GM12865 (cell line): ENCODE data around the gene CFAP77.

Experiments
- DNase-seq: peaks from one replicate; pipeline ENCODE4 v3.0.0; 2010; ENCODE audit warnings: low read depth
- H3K4me3 ChIP-seq: 2 replicates; pipeline ENCODE4 v1.5.1; 2011; ENCODE audit warnings: mild to moderate bottlenecking, low read depth, low read length, control low read depth
- TF ChIP-seq, protein P1 (sequence below): IDR thresholded peaks from 2 replicates; pipeline ENCODE4 v1.5.1; 2011; ENCODE audit warnings: low read length, control low read depth, low read depth, inconsistent platforms; ENCODE audit not compliant: insufficient read depth; ENCODE audit errors: missing control alignments

The CFAP77 gene

DNA sequence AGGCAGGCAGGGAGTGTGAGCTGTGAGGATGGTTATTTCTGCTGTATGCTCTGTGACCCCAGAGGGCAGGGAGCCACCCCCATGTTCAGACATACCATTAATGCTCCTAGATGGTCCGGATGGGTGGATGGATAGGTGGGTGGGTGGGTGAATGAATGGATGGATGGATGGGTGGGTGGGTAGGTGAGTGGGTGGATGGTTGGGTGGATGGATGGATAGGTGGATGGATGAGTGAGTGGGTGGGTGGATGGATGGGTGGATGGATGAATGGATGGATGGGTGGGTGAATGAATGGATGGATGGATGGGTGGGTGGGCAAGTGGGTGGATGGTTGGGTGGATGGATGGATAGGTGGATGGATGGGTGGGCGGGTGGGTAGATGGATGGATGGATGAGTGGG lies 109.0 kb downstream of the CFAP77 start:
- no peak for DNase-seq
- no peak overlapping the region for H3K4me3 ChIP-seq
- TF ChIP-seq, protein P1, sequence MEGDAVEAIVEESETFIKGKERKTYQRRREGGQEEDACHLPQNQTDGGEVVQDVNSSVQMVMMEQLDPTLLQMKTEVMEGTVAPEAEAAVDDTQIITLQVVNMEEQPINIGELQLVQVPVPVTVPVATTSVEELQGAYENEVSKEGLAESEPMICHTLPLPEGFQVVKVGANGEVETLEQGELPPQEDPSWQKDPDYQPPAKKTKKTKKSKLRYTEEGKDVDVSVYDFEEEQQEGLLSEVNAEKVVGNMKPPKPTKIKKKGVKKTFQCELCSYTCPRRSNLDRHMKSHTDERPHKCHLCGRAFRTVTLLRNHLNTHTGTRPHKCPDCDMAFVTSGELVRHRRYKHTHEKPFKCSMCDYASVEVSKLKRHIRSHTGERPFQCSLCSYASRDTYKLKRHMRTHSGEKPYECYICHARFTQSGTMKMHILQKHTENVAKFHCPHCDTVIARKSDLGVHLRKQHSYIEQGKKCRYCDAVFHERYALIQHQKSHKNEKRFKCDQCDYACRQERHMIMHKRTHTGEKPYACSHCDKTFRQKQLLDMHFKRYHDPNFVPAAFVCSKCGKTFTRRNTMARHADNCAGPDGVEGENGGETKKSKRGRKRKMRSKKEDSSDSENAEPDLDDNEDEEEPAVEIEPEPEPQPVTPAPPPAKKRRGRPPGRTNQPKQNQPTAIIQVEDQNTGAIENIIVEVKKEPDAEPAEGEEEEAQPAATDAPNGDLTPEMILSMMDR: no peak

DNA sequence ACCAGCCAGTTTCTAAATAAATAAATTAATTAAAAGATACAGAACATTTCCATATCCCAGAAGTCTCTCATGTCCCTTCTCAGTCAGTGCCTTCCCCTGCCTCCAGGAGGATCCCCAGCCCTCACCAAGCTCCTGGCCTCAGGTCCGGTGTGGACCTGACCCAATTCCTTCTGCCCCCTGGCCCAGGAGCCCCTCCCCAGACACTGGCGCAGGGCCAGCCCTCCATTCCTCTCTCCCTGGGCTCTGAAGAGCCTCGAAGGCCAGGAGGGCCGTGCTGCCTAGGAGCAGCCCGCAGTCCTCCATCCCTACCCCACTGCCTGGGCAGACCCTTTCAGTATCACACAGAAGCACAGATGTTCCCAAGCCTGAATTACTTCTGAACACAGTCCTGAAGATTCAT lies 110.6 kb downstream of the CFAP77 start:
- no peak for DNase-seq
- TF ChIP-seq, protein P1: no peak
- H3K4me3 ChIP-seq: no peak overlapping the region

DNA sequence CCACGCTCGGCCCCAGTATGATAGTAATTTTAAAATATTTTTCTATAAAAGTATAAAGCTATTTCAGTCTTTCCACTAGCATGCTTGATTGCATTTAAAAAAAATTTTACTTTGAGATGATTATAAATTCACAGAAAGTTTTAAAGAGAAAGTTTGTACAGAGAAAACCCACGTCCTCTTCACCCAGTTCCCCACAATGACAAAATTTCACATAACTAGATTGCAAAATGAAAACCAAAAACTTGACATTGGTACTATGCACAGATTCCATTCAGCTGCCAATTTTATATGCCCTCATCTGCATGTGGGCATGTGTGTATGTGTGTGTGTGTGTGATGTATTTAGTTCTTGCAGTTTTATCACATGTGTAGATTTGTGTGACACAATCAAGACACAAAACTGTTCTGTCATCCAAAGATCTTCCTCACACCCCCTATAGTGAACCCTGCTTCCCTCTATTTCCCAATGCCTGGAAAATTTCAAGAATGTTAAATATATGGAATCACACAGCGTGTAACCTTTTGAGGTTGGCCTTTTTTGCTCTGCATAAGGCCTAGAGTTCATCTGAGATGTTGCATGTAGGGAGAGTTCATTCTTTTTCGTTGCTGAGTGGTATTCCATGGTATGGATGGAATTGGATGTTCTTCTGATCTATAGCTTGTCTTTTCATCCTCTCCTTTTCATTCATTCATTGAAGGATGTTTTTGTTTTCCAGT lies 115.5 kb downstream of the CFAP77 start:
- DNase-seq: no peak
- H3K4me3 ChIP-seq: no peak overlapping the region
- TF ChIP-seq, protein P1: no peak

DNA sequence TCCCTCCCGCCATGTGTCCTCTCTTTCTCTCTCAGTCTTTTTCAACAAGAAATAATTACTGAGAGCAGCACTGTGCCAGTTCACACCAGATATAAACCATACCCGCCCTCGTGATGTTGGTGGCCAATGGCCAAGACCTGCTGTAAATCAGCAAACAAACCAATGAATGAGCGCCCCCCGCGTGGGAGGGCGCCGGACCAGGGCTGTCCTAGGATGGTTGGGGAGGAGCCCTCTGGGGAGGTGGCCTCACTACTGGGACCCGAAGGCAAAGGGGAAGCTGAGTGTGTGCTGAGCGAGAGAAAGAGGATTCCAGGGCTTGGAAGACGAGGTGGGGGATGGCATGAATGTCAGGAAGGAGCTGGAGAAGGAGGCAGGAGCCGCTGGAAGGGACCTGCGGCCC lies 121.2 kb downstream of the CFAP77 start:
- TF ChIP-seq, protein P1: no peak
- no peak overlapping the region for H3K4me3 ChIP-seq
- DNase-seq: no peak

DNA sequence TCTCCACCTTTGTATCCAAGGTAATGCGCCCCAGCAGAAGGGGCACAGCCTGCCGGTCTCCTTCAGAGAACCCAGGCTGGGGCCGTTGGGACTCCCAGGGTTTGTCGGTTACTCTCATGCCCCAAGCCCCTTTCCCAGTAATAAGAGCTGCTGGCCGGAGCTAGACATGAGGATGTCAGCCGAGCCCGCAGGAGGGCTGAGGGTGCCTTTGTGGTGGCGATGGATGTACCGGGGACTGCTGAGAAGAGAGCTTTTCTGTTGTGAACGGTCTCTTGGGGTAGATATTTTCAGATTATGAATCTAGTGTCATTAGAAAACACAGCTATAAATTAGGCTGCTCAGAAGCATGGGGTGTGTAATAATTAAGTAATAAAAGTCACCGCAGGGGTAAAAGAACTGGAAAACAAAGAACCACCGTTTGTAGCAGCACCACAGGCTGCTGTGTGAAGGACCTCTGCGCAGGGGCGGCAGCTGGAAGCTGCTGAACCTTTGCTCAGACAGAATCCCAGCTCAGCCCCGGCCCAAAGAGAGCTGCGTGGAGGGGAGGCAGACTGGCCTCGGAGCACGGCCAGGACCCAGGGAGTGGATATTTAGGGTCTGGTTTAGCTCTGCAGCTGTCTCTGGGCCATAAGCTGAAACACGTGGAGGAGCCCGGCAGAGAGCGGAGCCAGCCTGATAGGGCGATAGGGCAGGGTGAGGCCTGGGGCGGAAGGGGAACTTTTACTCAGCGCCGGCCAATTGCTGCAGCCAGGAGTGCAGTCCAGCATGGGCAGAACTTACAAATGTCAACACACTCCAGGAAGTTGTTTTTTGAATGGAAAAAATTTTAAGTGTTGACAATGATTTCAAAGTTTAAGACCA lies 121.9 kb downstream of the CFAP77 start:
- DNase-seq: no peak
- H3K4me3 ChIP-seq: no peak overlapping the region

DNA sequence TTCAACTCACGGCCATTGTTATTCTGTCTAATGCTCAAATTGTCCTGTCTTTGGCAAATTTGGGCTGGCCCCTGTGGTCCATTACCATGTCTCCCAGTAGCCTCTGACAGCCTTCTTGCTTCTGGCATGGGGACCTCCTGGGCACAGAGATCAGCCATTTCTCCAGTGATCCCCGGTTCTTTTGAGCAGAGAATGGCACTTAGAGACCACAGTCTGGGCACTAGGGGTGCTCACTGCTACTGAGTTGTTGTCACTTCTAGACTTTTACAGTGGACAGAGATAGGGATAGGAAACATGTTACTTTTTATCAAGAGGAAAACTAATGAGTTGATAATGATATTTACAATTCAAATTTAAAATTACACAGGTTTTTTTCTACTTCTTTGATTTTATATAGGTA lies 124.8 kb downstream of the CFAP77 start:
- TF ChIP-seq, protein P1: no peak

More for the DNA sequence above, 121.9 kb downstream of the CFAP77 start:
- TF ChIP-seq, protein P1: no peak

DNA sequence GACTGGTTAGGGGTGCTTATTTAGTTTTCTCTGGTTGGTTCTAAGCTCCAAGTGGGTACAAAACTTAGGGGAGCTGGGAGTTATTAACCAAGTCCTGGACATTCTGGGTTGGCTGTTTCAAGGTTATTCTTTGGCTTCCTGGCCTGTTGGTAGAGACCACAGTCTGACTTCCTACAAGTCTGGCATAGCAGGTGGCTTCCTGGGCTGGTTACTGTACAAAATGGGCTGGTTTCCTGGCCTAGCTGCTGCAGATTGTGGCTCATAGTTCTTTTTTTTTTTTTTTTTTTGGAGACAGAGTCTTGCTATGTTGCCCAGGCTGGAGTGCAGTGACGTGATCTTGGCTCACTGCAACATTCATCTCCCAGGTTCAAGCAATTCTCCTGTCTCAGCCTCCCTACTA lies 126.1 kb downstream of the CFAP77 start:
- TF ChIP-seq, protein P1: no peak
- no peak for DNase-seq
- no peak overlapping the region for H3K4me3 ChIP-seq

More for the DNA sequence above, 124.8 kb downstream of the CFAP77 start:
- no peak for DNase-seq
- H3K4me3 ChIP-seq: no peak overlapping the region
